ENCODE results near the gene PBRM1.
A peak's percentile ranks its signal among the peaks of the same experiment; 100 is the strongest.
"Not testable (repeated sequence)": the region's sequence is repeated elsewhere in the genome, so short reads cannot be mapped to it uniquely, and the experiment has no call there.

PBRM1 gene

GRCh38 chr3:52705438-52705687 is 19.6 kb upstream of the PBRM1 start:
- DNase-seq (ENCODE audit: insufficient read length, low spot score): no peak
- no peak for FAIRE-seq

- DNase-seq (ENCODE audit: insufficient read length, low spot score) (no peak), FAIRE-seq (peak; percentile 73)
Measured at GRCh38 chr3:52704611-52705437, 19.1 kb upstream of the PBRM1 start.

- FAIRE-seq (no peak), DNase-seq (ENCODE audit: insufficient read length, low spot score) (no peak)
Measured at GRCh38 chr3:52703341-52703740, 17.6 kb upstream of the PBRM1 start.

GRCh38 chr3:52697632-52697965 is 11.9 kb upstream of the PBRM1 start:
- no peak for DNase-seq (ENCODE audit: insufficient read length, low spot score)
- no peak for FAIRE-seq

GRCh38 chr3:52696830-52697631 is 11.3 kb upstream of the PBRM1 start:
- no peak for FAIRE-seq
- DNase-seq (ENCODE audit: insufficient read length, low spot score): no peak

GRCh38 chr3:52695798-52696671 is 10.3 kb upstream of the PBRM1 start:
- FAIRE-seq (no peak), DNase-seq (ENCODE audit: insufficient read length, low spot score) (no peak)

- DNase-seq (ENCODE audit: insufficient read length, low spot score): no peak
- no peak for FAIRE-seq
Measured at GRCh38 chr3:52694528-52695189, 8.9 kb upstream of the PBRM1 start.

- FAIRE-seq (no peak), DNase-seq (ENCODE audit: insufficient read length, low spot score) (no peak)
Measured at GRCh38 chr3:52693071-52693470, 7.4 kb upstream of the PBRM1 start.

- DNase-seq (ENCODE audit: insufficient read length, low spot score) (no peak), FAIRE-seq (no peak)
Measured at GRCh38 chr3:52690560-52690959, 4.8 kb upstream of the PBRM1 start.

- no peak for FAIRE-seq
Measured at GRCh38 chr3:52689151-52689550, 3.4 kb upstream of the PBRM1 start.

GRCh38 chr3:52688266-52688665 is 2.6 kb upstream of the PBRM1 start:
- FAIRE-seq (no peak), DNase-seq (ENCODE audit: insufficient read length, low spot score) (no peak)

More at GRCh38 chr3:52689151-52689550, 3.4 kb upstream of the PBRM1 start:
- DNase-seq (ENCODE audit: insufficient read length, low spot score): no peak

- DNase-seq (ENCODE audit: insufficient read length, low spot score) (peak; percentile 87), FAIRE-seq (no peak)
Measured at GRCh38 chr3:52685285-52685708, 416 bp downstream of the PBRM1 start.

GRCh38 chr3:52684184-52684583 is 1.5 kb downstream of the PBRM1 start:
- DNase-seq (ENCODE audit: insufficient read length, low spot score) (no peak), FAIRE-seq (peak; percentile 68)

GRCh38 chr3:52683611-52684010 is 2.1 kb downstream of the PBRM1 start:
- DNase-seq (ENCODE audit: insufficient read length, low spot score): no peak
- no peak for FAIRE-seq

GRCh38 chr3:52682016-52682415 is 3.7 kb downstream of the PBRM1 start:
- no peak for DNase-seq (ENCODE audit: insufficient read length, low spot score)
- FAIRE-seq: no peak

- no peak for DNase-seq (ENCODE audit: insufficient read length, low spot score)
- FAIRE-seq: peak; percentile 18
Measured at GRCh38 chr3:52681596-52681995, 4.1 kb downstream of the PBRM1 start.

GRCh38 chr3:52679811-52680210 is 5.9 kb downstream of the PBRM1 start:
- no peak for DNase-seq (ENCODE audit: insufficient read length, low spot score)
- no peak for FAIRE-seq

GRCh38 chr3:52679199-52679538 is 6.5 kb downstream of the PBRM1 start:
- DNase-seq (ENCODE audit: insufficient read length, low spot score) (no peak), FAIRE-seq (no peak)

- DNase-seq (ENCODE audit: insufficient read length, low spot score): no peak
- FAIRE-seq: no peak
Measured at GRCh38 chr3:52678265-52679198, 7.2 kb downstream of the PBRM1 start.

- not testable (repeated sequence) for FAIRE-seq; DNase-seq (ENCODE audit: insufficient read length, low spot score)
Measured at GRCh38 chr3:52676201-52676600, 9.5 kb downstream of the PBRM1 start.

Measured in GM19239 (cell line).